Testis (tissue), 2 donors: ENCODE results near the gene SUV39H1.

Experiments used
- CTCF ChIP-seq, 3 experiments: fragments of 450-650 bp in 2 of 3; fragments of 200-600 bp in 1 of 3; sonication (generic) in 1 of 3; IDR thresholded peaks; one replicate each; pipeline ENCODE4 v1.5.1; 2016 to 2019; ENCODE audit warnings: antibody characterized with exemption in 3 of 3, mild to moderate bottlenecking in 2 of 3, moderate library complexity in 1 of 3
- POLR2A ChIP-seq: fragments of 450-650 bp; IDR thresholded peaks from one replicate; pipeline ENCODE4 v1.6.1; 2017; ENCODE audit warnings: antibody characterized with exemption, mild to moderate bottlenecking, moderate library complexity

- no peak for TF ChIP-seq CTCF (IDR thresholded peaks at IDR 0.05)
- TF ChIP-seq POLR2A, result no peak
Observed at GRCh38 chrX:48702032-48702431, 5.5 kb downstream of the SUV39H1 start.
